HG02884 (cell line): Measurements from ENCODE around the gene UBA3.

Experiments
- ATAC-seq: cut with Tn5 transposase; IDR thresholded peaks from one replicate; pipeline ENCODE4 v1.9.1; 2021; ENCODE audit warnings: mild to moderate bottlenecking, moderate library complexity; ENCODE audit not compliant: unreplicated experiment

UBA3 gene

GRCh38 chr3:69079269-69080159 lies 651 bp downstream of the UBA3 start:
- no peak for ATAC-seq

- ATAC-seq = no peak
These were observed 7.2 kb downstream of the UBA3 start for GRCh38 chr3:69072928-69073327.

DNA sequence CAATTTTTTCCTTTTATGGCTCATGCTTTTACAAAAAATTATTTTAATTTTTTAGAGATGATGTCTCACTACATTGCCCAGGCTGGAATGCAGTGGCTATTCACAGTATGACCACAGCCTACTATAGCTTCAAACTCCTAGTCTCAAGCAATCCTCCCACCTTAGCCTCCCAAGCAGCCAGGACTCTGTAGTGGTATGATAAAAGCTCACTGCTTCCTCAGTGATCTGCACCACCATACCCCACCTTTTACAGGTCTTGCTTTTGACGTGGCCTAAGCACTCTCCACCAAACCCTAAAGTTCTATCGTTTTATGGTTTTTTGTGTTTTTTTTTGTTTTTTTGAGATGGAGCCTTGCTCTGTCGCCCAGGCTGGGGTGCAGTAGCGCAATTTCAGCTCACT lies 14.0 kb downstream of the UBA3 start:
- ATAC-seq = no peak

GRCh38 chr3:69065318-69065964 lies 14.7 kb downstream of the UBA3 start:
- ATAC-seq = no peak

- no peak for ATAC-seq
These were observed 16.5 kb downstream of the UBA3 start for GRCh38 chr3:69063636-69064035.

DNA sequence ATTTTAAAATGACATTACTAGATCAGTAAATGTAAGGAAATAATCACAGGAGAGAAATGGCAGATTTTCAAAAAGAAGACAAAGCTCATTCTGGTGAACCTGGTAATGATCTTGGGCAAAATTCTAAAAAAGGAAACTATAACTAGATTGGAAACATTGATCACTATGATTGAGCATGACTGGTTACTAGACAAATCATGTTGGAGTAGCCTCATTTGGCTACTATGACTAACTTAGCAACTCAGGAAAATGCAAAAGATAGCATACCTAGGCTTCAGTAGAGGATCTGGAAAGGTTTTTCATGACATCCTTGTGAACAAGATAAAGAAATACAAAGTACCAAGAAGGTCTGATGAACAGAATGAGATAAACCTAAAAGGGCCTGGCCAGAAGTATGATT lies 20.5 kb downstream of the UBA3 start:
- no peak for ATAC-seq

DNA sequence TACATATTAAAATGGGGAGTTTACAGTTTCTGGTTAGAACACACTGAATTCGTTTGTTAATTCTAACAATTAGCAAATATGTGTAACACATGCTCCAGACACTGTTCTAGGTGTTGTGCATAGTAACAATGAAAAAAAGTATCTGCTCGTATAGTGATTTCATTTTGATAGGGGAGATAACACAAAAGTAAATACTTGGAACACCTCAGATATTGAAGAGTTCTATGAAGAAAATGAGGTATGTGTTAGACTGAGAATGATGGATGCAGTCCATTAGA lies 21.3 kb downstream of the UBA3 start:
- ATAC-seq = no peak

- peak; percentile 98 for ATAC-seq
These were observed 21.8 kb downstream of the UBA3 start for GRCh38 chr3:69058180-69058946.

- no peak for ATAC-seq
These were observed 27.7 kb downstream of the UBA3 start for GRCh38 chr3:69052472-69052898.

- ATAC-seq = peak; percentile 95
These were observed 28.3 kb downstream of the UBA3 start, which contains the start of gene TMF1 for GRCh38 chr3:69051756-69052471. TMF1 (minus strand) TSS chr3:69052333; CDS start chr3:69052086, 247 bp downstream.

- no peak for ATAC-seq
These were observed 31.2 kb downstream of the UBA3 start for GRCh38 chr3:69048990-69049389.

DNA sequence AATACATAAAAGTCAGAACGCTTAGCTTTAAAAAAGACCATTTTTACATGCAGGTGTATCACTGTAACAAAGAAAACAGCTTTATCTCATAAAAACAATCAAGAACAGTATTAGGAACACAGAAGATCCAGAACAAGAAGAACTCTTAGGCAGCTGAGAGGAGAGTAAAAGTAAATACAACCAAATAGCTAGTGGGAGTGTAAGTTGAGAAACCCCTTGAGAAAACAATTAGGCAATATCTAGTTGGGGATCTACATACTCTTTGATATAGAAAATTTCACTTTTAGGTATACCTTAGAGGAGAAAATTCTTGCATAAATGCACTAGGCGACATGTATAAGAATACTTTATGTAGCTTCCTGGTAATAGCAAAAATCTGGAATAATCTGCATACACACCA lies 35.6 kb downstream of the UBA3 start:
- ATAC-seq = no peak

GRCh38 chr3:69033470-69033869 lies 46.7 kb downstream of the UBA3 start:
- no peak for ATAC-seq

- no peak for ATAC-seq
These were observed 47.4 kb downstream of the UBA3 start for GRCh38 chr3:69032737-69033136.

- no peak for ATAC-seq
These were observed 48.0 kb downstream of the UBA3 start for GRCh38 chr3:69032142-69032541.

GRCh38 chr3:69031635-69032034 lies 48.5 kb downstream of the UBA3 start:
- ATAC-seq = no peak

- no peak for ATAC-seq
These were observed 59.3 kb downstream of the UBA3 start for GRCh38 chr3:69020857-69021256.

DNA sequence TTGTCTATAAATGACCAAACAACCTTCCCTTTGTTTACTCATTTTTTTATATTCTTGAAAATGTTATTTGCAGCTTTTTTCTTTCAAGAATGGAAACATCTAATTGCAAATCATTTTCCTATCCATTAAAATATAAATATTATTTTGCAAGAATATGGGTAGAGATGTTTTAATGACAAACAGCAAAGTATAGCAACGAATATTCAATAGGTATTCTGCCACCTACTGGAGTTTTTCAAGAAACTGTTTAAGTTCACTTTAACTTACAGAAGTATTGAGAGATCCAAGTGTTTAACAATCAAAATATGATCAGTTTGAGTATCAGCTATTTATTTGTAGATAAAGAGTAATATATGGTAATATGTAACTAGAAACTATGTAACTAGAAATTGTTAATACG lies 59.7 kb downstream of the UBA3 start:
- ATAC-seq = no peak

GRCh38 chr3:69016901-69017300 lies 63.3 kb downstream of the UBA3 start:
- no peak for ATAC-seq

- no peak for ATAC-seq
These were observed 64.1 kb downstream of the UBA3 start for GRCh38 chr3:69016102-69016501.

DNA sequence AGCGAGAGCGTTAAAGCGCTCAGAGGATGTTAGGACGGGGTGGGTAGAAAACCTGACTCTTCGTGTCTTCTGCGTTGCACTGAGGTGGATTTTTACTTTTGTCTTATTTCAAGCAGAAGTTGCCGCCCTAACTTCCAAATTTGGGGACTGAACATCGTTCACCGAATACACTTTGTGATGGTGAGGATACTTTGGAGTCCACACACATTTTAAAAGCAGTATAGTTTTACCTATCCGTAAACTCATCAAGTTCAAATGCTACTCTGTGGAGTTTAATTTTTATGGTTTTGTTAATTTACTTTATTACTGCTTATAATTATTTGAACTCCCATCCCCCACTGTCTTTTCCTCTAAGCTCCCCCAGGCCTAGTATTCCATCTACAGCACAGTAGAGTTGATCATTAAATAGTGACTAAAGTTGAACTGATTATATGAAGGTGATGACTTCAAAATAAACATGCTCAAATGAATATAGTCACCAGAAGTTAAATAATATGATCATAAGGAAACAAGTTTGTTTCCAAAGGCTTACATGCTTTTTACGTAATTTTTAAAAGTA lies 66.1 kb downstream of the UBA3 start:
- no peak for ATAC-seq
